Glomerular visceral epithelial cell (primary cell): ENCODE data around the gene LRRC17.
"Not testable (repeated sequence)": the region's sequence is repeated elsewhere in the genome, so short reads cannot be mapped to it uniquely, and the experiment has no call there.

Experiments used
- DNase-seq: peaks from one replicate; pipeline ENCODE4 v3.0.0-alpha.2; 2016; ENCODE audit errors: extremely low spot score

LRRC17 gene

GRCh38 chr7:102942868-102943267 is 30.1 kb downstream of the LRRC17 start:
- DNase-seq = no peak

GRCh38 chr7:102943423-102944169 is 30.8 kb downstream of the LRRC17 start:
- DNase-seq = no peak

- DNase-seq = no peak
These were observed 31.4 kb downstream of the LRRC17 start for GRCh38 chr7:102944241-102944640.

- no peak for DNase-seq
These were observed 39.0 kb downstream of the LRRC17 start for GRCh38 chr7:102951839-102952238.

GRCh38 chr7:102953406-102953805 is 40.6 kb downstream of the LRRC17 start:
- DNase-seq = no peak

- not testable (repeated sequence) for DNase-seq
These were observed 41.6 kb downstream of the LRRC17 start for GRCh38 chr7:102954359-102954758.

- not testable (repeated sequence) for DNase-seq
These were observed 45.2 kb downstream of the LRRC17 start for GRCh38 chr7:102958004-102958403.

- not testable (repeated sequence) for DNase-seq
These were observed 49.2 kb downstream of the LRRC17 start for GRCh38 chr7:102961993-102962392.

GRCh38 chr7:102966465-102966864 is 53.7 kb downstream of the LRRC17 start:
- DNase-seq = no peak

- DNase-seq = peak; percentile 34
These were observed 55.0 kb downstream of the LRRC17 start for GRCh38 chr7:102967798-102968197.

GRCh38 chr7:102973096-102973802 is 60.4 kb downstream of the LRRC17 start:
- no peak for DNase-seq

- no peak for DNase-seq
These were observed 61.8 kb downstream of the LRRC17 start for GRCh38 chr7:102974366-102975236.

- DNase-seq = no peak
These were observed 63.1 kb downstream of the LRRC17 start for GRCh38 chr7:102975854-102976253.

GRCh38 chr7:102976493-102976892 is 63.7 kb downstream of the LRRC17 start:
- DNase-seq = no peak

GRCh38 chr7:102977586-102977985 is 64.8 kb downstream of the LRRC17 start:
- not testable (repeated sequence) for DNase-seq

GRCh38 chr7:102978284-102978683 is 65.5 kb downstream of the LRRC17 start:
- peak; percentile 66 for DNase-seq

- no peak for DNase-seq
These were observed 66.9 kb downstream of the LRRC17 start for GRCh38 chr7:102979670-102980069.

GRCh38 chr7:102981451-102981850 is 68.7 kb downstream of the LRRC17 start:
- no peak for DNase-seq

GRCh38 chr7:102982235-102982634 is 69.4 kb downstream of the LRRC17 start:
- DNase-seq = no peak

GRCh38 chr7:102983602-102984001 is 70.8 kb downstream of the LRRC17 start:
- DNase-seq = no peak

- DNase-seq = no peak
These were observed 72.5 kb downstream of the LRRC17 start for GRCh38 chr7:102985176-102985783.

- DNase-seq = no peak
These were observed 75.3 kb downstream of the LRRC17 start for GRCh38 chr7:102988088-102988487.
